GM20000 (cell line): ENCODE measurements around the gene EIF4G3.

ENCODE experiments used
- DNase-seq: peaks from one replicate; pipeline ENCODE4 v3.0.0; 2012; ENCODE audit warnings: low spot score
- TF ChIP-seq, protein P1 (sequence below): IDR thresholded peaks from 2 replicates; pipeline ENCODE4 v1.5.1; 2012; ENCODE audit warnings: mild to moderate bottlenecking, control low read depth; ENCODE audit errors: extremely low read depth, missing control alignments

Gene EIF4G3

DNA sequence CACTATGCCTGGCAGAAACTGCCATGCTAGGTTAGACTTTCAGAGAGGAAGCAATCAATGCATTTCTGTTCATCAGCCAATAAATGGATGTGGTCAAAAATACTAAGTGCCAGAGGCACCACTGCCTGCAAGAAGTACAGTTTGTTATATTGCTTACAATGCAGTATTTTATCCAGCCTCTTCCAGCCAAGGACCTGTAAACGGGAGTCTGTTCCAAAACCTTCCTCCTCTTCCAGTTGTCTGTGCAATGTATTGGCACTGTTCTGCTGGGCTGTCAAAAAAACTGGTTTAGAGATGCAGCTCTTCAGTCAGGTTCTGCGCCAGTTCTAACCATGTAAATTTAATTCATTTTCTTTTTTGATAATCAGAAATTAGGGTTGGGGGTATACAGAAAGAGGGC, 175.7 kb downstream of the EIF4G3 start:
- no peak for DNase-seq

DNA sequence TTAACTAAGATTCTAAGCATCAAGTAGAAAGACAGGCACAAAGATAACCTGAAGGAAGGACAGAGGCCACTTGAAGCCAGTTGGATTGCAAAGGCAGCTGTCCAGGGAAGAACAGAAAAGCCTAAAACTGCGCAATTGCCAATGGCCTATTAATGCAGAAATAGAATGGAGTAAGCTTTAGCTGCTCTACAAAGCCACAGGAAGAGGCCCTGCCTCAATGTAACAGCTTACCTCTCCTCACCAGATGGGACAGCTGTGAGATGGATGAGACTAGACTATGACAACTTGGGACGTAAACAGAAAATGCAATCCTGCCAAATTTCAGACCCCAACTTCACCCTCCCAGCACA, 176.5 kb downstream of the EIF4G3 start:
- TF ChIP-seq, protein P1, sequence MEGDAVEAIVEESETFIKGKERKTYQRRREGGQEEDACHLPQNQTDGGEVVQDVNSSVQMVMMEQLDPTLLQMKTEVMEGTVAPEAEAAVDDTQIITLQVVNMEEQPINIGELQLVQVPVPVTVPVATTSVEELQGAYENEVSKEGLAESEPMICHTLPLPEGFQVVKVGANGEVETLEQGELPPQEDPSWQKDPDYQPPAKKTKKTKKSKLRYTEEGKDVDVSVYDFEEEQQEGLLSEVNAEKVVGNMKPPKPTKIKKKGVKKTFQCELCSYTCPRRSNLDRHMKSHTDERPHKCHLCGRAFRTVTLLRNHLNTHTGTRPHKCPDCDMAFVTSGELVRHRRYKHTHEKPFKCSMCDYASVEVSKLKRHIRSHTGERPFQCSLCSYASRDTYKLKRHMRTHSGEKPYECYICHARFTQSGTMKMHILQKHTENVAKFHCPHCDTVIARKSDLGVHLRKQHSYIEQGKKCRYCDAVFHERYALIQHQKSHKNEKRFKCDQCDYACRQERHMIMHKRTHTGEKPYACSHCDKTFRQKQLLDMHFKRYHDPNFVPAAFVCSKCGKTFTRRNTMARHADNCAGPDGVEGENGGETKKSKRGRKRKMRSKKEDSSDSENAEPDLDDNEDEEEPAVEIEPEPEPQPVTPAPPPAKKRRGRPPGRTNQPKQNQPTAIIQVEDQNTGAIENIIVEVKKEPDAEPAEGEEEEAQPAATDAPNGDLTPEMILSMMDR = no peak
- DNase-seq = no peak

More for the DNA sequence above, 175.7 kb downstream of the EIF4G3 start:
- TF ChIP-seq, protein P1 = no peak

DNA sequence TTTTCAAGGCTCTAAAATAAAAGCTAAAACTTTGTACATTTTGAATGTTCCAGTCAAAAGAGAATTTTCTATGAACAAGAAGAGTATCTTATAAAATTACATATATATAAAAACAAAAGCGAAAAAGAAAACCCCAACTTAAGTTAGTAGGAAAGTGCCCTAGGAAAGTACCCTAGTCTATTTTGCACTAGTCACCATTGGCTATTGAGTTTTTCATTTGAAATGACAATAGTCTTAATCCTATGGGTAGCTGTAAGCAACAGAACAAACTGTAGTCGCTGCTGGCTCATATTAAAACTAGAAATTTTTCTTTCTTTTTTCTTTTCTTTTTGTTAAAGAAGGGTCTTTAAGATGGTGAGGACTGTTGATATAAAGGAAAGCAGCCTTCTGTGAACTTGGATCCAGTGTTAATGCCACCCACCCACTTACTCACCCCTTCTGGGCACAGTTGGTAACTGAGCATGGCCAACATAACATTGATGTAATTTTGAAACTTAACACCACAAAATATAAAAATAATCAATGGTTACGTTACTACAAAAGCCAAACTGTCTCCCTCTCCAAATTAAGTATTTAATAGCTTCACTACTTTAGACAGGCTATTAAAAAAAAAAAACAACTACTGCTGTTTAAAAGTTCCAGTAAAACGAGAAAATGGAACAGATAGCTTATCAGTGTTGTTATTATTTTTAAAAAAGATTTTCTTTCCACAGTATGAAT, 177.0 kb downstream of the EIF4G3 start:
- TF ChIP-seq, protein P1 = no peak
- DNase-seq = no peak

DNA sequence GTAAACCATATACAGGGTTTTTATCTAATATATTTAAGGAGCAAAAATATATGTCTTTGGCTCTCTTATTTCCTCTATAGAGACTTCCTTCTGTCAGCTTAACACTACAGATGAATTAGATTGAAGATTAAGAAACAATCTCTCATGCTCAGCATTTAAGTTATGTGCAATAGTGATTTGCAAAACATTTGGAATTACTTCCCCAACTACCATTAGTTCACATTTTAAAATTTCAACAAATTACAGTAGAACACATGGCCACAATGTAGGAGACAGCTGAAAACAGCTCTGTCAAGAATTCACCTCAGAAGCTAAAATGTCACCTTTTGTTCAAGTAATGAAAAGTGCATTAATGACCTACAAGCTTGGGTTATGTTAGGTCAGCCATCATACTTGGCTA, 177.9 kb downstream of the EIF4G3 start:
- no peak for DNase-seq
- TF ChIP-seq, protein P1 = no peak

DNA sequence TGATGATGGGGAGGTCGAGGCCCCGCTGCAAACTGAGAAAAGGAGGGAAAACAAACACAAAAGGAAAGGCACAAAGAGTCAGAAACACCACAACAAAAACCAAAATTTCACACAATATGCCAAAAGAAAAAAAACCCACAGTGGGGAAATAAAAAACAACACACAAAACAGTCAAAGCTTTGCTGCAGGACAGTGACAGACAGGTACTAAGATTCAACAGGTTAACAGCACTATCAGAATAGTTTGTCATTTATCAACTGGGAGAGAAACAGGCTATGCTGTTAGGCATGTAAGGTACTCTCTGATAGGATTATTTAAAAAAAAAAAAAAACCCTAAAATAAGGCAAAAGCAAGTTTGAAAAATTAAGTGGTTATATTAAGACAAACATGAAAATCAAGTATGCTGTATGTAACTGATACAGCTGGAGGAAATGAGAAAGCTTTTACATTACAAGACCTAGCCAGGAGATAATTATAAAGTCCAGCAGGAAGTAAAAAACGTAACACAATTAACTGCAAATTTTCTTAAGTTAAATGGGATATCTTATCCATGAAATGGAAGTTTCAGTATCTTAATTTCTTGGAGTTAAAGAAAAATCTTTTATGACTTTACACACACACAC, 179.0 kb downstream of the EIF4G3 start:
- DNase-seq = no peak
- TF ChIP-seq, protein P1 = no peak

DNA sequence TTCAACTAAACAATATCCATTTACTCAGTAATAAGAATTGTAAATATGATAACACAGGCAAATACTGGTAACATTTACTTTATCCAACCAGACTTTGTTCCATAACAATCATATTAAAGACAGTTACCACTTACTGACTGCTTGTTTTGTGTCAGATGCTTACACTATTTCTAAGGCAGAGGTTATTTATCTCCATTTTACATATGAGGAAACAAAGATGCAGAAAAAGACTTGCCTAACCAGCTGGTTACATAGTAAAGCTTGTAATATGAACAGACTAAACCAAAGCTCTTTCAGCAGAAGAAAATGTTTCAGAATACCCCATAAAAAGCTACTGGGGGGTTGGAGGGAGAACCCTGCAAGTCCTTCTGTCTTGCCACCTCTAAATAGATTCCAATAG, 180.1 kb downstream of the EIF4G3 start:
- DNase-seq = no peak
- TF ChIP-seq, protein P1 = no peak

DNA sequence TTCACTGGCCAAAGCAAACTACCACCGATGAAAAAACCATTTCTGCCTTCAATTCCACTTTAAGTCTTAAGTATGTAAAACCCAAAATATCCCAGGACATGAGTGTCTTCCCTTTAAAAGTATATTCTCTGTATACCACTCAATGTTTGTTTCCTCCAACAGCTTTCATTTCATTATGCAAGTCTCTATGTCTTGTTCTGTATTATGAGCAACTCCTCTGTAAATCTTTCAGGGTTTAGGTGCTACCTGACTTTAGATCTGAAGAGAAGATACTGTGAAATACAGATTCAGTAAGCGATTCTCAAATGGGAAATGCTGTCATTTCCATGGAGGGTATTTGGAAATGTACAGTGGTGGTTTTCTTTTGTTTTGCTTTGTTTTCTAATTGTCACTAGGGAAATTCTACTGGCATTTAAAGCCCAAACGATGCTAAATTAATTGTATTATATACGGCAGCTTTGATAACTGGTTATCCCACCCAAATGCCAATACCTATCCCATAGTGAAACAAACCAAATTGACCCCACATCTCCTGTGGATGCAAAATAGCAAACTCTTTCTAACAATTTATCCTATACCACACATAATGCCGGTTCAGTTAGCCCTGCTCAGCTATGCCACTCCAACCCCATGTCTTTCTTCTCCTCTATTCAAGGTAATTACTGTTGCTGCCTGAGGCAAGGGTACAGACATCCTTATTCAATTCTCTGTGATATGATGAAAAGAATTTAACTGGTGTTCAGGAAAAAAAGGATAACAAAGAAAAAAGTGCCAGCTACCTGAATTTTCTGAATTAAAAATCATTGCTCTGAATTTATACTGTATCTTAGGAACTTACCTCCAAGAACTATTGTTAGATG, 182.8 kb downstream of the EIF4G3 start:
- no peak for DNase-seq
- TF ChIP-seq, protein P1 = no peak
